GM12891 (cell line): ENCODE measurements around the gene PDZD7.
"Not testable (repeated sequence)": the region's sequence is repeated elsewhere in the genome, so short reads cannot be mapped to it uniquely, and the experiment has no call there.

ENCODE experiments used
- DNase-seq: peaks from one replicate; pipeline ENCODE4 v3.0.0; 2011; ENCODE audit warnings: low spot score; ENCODE audit not compliant: insufficient read length
- FAIRE-seq: peaks from 2 replicates; lab custom pipeline; 2011; peaks lifted over from hg19 to GRCh38; lab: Jason Lieb, UNC
- PAX5 ChIP-seq: IDR thresholded peaks from 2 replicates; pipeline ENCODE4 v1.6.1; 2011; ENCODE audit warnings: low read length, moderate library complexity, mild to moderate bottlenecking; ENCODE audit not compliant: insufficient read depth, severe bottlenecking
- POLR2A ChIP-seq: IDR thresholded peaks from 2 replicates; pipeline ENCODE4 v1.6.1; 2011; ENCODE audit warnings: low read depth, low read length, control low read depth
- POLR2AphosphoS5 ChIP-seq: IDR thresholded peaks from 2 replicates; pipeline ENCODE4 v1.6.1; 2011; ENCODE audit warnings: low read depth, low read length, control low read depth
- POU2F2 ChIP-seq: IDR thresholded peaks from 2 replicates; pipeline ENCODE4 v1.6.1; 2011; ENCODE audit warnings: low read depth, mild to moderate bottlenecking, control low read depth, low read length, moderate library complexity
- SPI1 ChIP-seq: IDR thresholded peaks from 2 replicates; pipeline ENCODE4 v1.6.1; 2011; ENCODE audit warnings: low read depth, low read length, control low read depth
- TAF1 ChIP-seq: IDR thresholded peaks from 2 replicates; pipeline ENCODE4 v1.6.1; 2011; ENCODE audit warnings: low read depth, low read length, control low read depth

Gene PDZD7

DNA sequence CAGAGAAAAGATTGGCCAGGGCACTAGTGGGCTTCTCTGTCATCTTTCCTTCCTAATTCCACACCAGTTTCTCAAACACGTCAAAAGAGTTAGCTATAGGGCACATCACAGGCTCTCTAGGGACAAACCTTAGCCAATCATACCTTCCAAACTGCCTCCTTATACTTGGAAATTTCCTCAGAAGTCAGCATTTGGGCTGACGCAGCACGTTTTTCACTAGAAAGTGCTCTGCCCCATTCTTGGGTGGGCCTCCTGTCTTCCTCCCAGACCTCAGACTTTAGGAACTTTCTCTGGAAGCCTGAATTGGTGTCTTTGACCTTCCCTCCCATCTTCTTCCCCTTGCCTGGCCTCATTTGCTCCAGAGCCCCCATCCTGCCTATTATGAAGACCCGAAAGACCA is 11.2 kb upstream of the PDZD7 start:
- no peak for DNase-seq
- TF ChIP-seq SPI1 = no peak
- TF ChIP-seq TAF1 = no peak
- TF ChIP-seq POLR2A = no peak
- TF ChIP-seq POU2F2 = no peak
- TF ChIP-seq PAX5 = no peak
- TF ChIP-seq POLR2AphosphoS5 = no peak
- no peak for FAIRE-seq

DNA sequence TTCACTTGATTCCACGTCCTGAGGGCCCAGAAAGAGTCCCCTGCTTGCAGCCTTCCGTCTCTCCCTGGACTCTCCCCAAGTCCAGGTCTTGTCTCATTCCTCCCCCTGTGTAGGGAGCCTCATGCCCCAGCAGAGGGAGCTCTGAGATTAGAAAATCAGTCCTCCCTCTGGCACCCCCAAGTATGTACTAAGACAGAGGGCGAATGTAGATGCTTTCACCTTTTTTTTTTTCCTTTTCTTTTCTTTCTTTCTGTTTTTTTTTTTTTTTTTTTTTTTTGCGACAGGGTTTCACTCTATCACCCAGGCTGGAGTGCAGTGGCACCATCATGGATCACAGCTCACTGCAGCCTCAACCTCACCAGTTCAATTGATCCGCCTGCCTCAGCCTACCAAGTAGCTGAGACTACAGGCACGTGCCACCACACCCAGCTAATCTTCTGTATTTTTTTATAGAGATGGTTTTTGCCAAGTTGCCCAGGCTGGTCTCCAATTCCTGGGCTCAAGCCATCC is 10.4 kb upstream of the PDZD7 start:
- DNase-seq (no peak), FAIRE-seq (peak; percentile 69)
- TF ChIP-seq POU2F2 = no peak
- TF ChIP-seq POLR2A = no peak
- TF ChIP-seq TAF1 = no peak
- no peak for TF ChIP-seq PAX5
- TF ChIP-seq POLR2AphosphoS5 = no peak
- no peak for TF ChIP-seq SPI1

DNA sequence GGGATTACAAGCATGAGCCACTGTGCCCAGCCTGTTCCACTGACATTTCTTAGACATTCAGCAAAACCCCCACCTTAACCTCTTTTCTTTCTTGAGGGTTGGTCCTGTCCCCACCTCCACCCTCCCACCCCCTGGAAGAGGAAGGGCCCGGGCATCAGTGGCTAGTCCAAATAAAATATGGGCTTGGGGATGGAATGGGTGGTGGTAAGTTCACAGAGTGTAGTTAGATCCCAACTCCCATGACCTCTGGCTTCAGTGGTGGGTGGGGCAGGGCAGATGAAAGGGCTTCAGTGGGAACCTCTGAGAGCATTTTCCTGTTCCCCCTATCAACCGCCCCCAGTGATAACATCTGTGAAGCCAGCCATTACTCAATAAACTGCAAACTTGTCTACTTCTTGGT is 9.9 kb upstream of the PDZD7 start:
- TF ChIP-seq POLR2A (no peak), SPI1 (no peak), PAX5 (no peak), POU2F2 (no peak), TAF1 (no peak), POLR2AphosphoS5 (no peak)
- DNase-seq (no peak), FAIRE-seq (no peak)

DNA sequence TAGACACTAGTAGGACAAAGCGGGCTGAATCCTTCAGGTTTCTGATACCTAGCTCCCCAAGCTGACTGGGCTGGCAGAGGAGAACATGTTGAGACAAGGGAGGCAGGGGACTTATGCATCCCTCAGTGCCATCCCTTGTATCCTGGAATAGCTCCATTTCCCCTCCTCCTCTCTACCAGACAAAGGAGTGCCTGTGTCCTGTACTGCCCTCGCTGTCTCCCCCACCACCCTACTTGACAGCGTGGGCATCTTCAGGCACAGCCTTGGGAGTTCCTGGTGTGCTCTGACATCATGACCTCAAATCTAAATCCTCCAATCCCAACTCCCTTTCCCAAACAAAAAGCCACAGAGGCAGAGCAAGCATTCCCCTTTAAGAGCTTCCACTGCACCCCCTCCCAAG is 9.1 kb upstream of the PDZD7 start:
- no peak for DNase-seq
- TF ChIP-seq POU2F2 (no peak), SPI1 (no peak), POLR2A (no peak), POLR2AphosphoS5 (no peak), TAF1 (no peak), PAX5 (no peak)
- no peak for FAIRE-seq

DNA sequence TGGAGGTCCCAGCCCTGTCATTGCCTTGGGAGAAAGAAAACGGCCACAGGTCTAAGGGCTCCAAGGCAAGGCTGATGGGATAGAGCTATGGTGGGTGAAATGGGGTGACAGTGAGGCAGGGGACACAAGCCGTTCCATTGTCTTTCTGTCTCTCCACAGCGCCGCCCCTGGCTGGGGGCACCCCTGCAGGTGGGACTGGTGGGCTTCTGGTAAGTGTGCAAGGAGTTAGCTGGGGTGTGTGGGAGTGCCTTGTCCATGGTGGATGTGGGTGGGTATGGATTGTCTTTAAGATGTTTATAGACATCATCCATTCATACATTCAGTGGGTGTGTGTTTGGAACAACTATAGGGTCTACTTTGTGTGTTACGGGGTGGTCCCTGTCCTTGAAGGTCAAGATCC is 7.6 kb upstream of the PDZD7 start:
- TF ChIP-seq POLR2A (no peak), TAF1 (no peak), PAX5 (no peak), POU2F2 (no peak), POLR2AphosphoS5 (no peak), SPI1 (no peak)
- no peak for FAIRE-seq
- DNase-seq = no peak

DNA sequence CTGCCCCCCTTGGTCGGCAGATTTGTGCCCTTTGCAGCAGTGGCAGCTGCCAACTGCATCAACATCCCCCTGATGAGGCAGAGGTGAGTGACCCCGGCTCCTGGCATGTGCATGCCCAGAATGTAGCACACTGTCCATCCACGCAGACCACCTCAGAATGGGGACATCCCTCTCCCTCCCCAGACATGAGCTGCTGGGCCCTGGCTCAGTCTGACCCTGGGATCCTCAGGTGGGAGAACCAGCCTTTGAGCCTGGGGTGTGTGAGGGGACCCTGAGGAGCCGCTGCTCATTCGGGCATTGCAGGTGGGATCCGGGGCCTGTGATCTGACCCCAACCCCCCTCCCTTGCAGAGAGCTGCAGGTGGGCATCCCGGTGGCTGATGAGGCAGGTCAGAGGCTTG is 5.8 kb upstream of the PDZD7 start:
- FAIRE-seq = no peak
- no peak for DNase-seq
- TF ChIP-seq PAX5 = no peak
- TF ChIP-seq POLR2A = no peak
- TF ChIP-seq SPI1 = no peak
- no peak for TF ChIP-seq POLR2AphosphoS5
- no peak for TF ChIP-seq POU2F2
- no peak for TF ChIP-seq TAF1

DNA sequence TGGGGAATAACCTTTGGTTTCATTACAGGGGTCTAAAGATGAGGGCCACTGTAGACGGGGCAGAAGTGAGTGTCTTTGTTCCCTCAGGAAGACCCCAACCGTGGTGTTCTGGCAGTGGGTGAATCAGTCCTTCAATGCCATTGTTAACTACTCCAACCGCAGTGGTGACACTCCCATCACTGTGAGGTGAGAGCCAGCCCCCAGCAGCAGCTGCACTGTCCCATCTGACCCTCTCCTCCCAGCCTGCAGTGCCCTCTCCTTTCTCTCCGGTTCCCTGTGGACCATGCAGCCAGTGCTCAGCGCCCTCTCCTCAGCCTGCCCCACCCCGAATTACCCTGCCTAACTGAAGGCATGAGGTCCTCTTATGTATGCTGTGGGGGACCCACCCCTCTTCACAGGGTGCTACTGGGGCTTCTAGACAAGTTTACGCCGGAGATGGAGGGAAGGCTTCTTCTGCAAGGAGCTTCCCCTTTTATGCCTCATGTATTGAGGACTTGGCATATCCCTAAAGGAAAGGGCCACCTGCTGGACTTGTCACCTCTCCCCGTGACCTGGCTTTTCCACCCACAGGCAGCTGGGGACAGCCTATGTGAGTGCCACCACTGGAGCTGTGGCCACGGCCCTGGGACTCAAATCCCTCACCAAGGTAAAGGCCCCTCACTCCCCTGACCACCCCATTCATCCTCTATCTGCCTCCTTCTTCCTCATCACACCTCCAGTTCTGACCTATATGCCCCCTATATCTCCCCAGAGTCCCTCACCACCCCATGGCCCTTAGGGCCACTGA is 5.2 kb upstream of the PDZD7 start:
- DNase-seq = no peak
- no peak for FAIRE-seq
- no peak for TF ChIP-seq TAF1
- TF ChIP-seq POU2F2 = no peak
- TF ChIP-seq SPI1 = no peak
- no peak for TF ChIP-seq POLR2A
- TF ChIP-seq POLR2AphosphoS5 = no peak
- TF ChIP-seq PAX5 = no peak

DNA sequence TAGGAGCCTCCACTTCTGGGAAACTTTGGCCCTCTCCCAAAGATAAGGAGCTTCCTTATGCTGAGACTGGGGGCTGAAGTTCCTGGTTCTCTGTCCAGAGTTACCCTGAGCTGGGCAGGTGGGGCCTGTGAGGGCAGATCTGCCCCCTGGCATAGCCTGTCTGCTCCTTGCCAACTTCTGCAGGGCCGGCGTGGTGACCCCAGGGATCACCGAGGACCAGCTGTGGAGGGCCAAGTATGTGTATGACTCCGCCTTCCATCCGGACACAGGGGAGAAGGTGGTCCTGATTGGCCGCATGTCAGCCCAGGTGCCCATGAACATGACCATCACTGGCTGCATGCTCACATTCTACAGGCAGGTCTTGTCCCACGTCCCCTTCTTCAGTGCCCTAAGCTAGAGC is 4.4 kb upstream of the PDZD7 start:
- no peak for DNase-seq
- no peak for FAIRE-seq
- TF ChIP-seq POLR2A (no peak), PAX5 (no peak), POU2F2 (no peak)

DNA sequence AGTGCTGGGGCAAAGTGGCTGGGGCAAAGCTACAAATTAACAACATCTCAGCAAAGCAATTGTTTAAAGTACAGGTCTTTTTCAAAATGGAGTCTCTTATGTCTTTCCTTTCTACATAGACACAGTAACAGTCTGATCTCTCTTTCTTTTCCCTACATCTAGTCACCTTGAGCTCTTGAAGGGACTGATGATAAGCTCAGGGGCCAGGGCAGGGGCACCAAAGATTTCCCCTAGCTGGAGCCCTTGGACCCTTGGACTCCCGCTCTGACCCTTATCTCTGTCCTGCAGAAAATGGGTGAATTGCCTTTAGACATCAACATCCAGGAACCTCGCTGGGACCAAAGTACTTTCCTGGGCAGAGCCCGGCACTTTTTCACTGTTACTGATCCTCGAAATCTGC is 3.5 kb upstream of the PDZD7 start:
- not testable (repeated sequence) for DNase-seq, FAIRE-seq

DNA sequence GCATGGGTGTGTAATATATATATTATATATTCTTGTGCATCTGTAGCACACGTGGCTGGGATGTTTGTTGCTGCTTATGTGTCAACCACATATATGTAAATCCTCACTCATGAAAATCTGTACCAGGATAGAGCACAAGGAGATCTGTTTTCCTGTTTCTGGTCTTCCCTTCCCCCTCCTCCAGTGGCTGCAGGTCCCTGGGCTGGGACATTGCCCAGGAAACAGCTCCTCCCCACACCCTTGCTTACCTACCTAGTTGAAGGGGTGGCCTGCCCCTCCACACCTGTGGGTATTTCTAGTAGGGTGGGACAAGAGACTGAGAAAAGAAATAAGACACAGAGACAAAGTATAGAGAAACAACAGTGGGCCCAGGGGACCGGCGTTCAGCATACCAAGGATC is 2.3 kb upstream of the PDZD7 start:
- DNase-seq (no peak), FAIRE-seq (no peak)
- TF ChIP-seq POLR2AphosphoS5 = no peak
- no peak for TF ChIP-seq SPI1
- no peak for TF ChIP-seq PAX5
- no peak for TF ChIP-seq POU2F2
- no peak for TF ChIP-seq TAF1
- no peak for TF ChIP-seq POLR2A
